ENCODE data around the gene CACNA1H.

Gene CACNA1H

DNA sequence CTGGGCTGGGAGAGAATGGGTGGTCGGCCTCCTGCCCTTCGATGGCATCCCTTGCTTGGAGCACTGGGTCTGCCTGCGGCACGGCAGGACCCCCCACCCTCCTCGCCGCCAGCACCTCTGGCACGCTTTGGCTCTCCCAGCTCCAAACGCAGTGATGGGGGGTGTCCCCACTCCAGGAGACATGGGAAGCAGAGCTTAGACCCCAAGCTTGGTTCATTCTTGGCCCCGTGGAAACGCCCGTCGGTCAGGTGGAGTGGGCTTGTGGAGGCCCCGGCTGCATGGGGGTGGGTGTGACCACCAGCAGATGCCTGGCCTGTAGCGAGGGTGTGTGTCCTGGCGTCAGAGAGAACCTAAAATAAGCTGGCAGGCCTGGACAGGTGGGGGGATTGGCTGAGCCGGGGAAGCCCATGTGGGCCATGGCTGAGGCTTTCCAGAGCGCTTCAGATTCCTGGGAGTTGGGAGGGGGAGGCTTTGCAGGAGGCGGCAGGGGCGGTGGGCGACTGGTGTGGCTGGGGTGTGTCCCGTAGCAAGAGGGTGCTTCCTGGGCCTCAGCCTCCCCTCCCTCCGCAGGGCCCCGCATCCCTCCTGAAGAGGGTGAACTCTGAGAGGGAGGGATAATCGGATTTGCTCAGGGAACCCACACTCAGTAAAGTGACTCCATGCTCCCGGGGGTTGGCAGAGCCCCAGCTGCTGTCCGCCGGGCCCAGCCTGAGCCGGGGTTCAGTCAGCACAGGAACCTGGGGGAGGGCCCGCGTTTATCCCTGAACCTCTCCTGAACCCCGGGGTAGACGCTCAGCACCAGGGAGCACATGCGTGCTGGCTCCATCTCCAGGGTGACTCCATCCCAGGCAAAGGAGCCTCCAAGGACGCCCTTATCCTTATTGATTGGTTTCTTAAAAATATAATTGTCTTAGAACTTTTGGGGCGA lies 3.4 kb downstream of the CACNA1H start:
- H3K27ac ChIP-seq, result no peak overlapping the region
- no peak for TF ChIP-seq CTCF (conservative IDR thresholded peaks at IDR 0.05; ENCODE audit: low read depth)
- ChIA-PET CTCF (no interaction called here), POLR2A (ENCODE audit: low non-redundant PET) (no interaction called here)
- DNase-seq (ENCODE audit: low spot score), result no peak

- TF ChIP-seq CTCF (conservative IDR thresholded peaks at IDR 0.05; ENCODE audit: low read depth), result no peak
- DNase-seq (ENCODE audit: low spot score), result no peak
- CTCF ChIA-PET, result no interaction called here
- H3K27ac ChIP-seq, result no peak overlapping the region
- POLR2A ChIA-PET (ENCODE audit: low non-redundant PET), result no interaction called here
These were observed 4.2 kb downstream of the CACNA1H start for GRCh38 chr16:1156983-1157638.

- H3K27ac ChIP-seq, result no peak overlapping the region
- TF ChIP-seq CTCF (conservative IDR thresholded peaks at IDR 0.05; ENCODE audit: low read depth), result no peak
- DNase-seq (ENCODE audit: low spot score), result no peak
- CTCF ChIA-PET, result no interaction called here
- POLR2A ChIA-PET (ENCODE audit: low non-redundant PET), result no interaction called here
These were observed 4.9 kb downstream of the CACNA1H start for GRCh38 chr16:1157639-1158455.

DNA sequence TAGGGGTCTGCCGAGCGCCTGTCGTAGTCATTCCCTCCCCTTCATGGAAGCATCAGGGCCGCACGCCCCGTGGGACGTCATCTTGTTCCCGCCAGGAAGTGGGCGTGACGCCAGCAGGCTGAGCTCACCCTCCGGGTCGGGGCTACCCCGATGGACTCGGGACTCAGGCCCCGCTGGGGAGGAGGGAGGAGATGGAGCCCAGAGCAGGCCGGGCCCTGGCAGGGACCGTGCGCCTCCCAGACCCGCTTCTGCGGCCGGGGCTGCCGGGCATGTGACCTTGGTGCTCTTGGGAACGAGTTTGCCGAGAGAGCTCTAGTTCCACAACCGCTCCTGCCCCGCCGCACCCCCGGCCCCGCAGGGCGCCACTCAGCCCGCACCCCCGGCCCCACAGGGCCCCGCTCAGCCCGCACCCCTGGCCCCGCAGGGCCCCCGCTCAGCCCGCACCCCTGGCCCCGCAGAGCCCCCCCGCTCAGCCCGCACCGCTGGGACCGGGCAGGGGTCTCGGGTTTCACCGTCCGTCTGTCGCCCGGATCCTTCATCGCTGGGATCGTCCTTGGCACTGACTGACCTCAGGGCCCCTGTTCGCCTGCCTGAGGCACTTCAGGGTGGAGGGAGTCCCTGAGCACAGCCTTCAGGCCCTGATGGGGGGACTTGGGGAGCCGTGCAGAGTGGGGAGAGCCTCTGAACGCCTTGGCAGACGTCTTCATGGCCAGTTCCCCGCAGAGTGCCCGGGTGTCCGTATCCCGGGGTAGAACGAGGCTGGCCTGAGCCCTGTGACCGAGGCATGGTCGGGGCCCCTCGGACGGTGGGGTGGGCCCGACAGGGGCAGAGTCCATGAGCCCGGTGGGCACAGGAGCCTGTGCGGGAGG lies 5.8 kb downstream of the CACNA1H start:
- no peak for DNase-seq (ENCODE audit: low spot score)
- H3K27ac ChIP-seq, result no peak overlapping the region
- TF ChIP-seq CTCF (conservative IDR thresholded peaks at IDR 0.05; ENCODE audit: low read depth), result no peak
- CTCF ChIA-PET, result no interaction called here
- POLR2A ChIA-PET (ENCODE audit: low non-redundant PET), result no interaction called here

DNA sequence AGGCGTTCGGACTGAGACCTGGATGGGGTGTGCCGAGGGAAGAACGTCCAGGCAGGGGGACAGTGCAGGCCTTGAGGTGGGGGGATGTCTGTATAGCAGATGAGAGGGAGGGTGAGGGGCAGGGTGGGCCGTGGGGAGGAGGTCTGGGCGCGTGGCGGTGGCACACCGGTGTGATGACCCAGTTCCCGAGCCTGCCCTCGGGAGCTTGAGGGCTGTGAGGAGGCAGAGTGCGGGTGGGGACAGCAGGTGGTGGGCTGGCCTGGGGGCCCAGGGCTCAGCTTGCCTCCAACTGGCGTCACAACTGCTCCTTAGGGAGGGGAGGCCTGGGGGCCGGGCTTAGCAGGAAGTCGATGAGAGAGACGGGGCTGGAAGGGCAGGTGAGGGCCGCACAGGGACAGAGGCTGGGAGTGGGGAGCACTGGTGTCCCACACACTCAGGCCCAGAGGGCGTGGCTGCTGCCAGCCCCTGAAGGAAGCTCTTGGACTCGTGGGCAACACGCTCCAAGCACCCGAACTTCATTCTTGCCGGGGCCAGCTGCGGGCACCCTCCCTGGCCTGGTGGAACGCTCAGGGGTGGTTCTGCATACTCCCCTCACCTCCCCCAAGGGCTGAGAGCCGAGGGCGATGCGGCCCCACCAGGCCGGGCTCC lies 6.5 kb downstream of the CACNA1H start:
- no peak for DNase-seq (ENCODE audit: low spot score)
- peak overlapping the region; percentile 24; the same call in 1 of the 2 replicates for H3K27ac ChIP-seq
- no peak for TF ChIP-seq CTCF (conservative IDR thresholded peaks at IDR 0.05; ENCODE audit: low read depth)
- ChIA-PET POLR2A (ENCODE audit: low non-redundant PET) (no interaction called here), CTCF (no interaction called here)
